HepG2 (cell line): Measurements from ENCODE around the gene LEMD1. TPM values are rescaled to one million over a fixed set of nuclear protein-coding genes. Genes with fewer than 3 reads are reported as not detected.
"Not testable (repeated sequence)": the region's sequence is repeated elsewhere in the genome, so short reads cannot be mapped to it uniquely, and the experiment has no call there.

ENCODE experiments used
- ATAC-seq: fragments of 200-7000 bp; cut with Tn5 transposase; 3 replicates; pipeline ENCODE4 v1.9.1; 2020; ENCODE audit warnings: mild to moderate bottlenecking, moderate library complexity
- BruUV-seq: library from RNA; stranded (reverse); fragments of 400-500 nt; replicated peaks from 2 replicates; lab custom pipeline; 2021; lab: Mats Ljungman, UMichigan
- CTCF ChIA-PET: fragments of 300-600 bp; formaldehyde crosslinking; extraction: SDS; loops from one replicate; lab custom pipeline; 2021; ENCODE audit warnings: low total read pairs, inconsistent platforms, low intra/inter-chr PET ratio; lab: Yijun Ruan, JAX
- POLR2A ChIA-PET: fragments of 350-600 bp; sonication (Branson Sonifier 250); formaldehyde crosslinking; loops from one replicate; lab custom pipeline; 2020; ENCODE audit warnings: antibody characterized with exemption, inconsistent platforms; lab: Yijun Ruan, JAX
- DNase-seq: peaks from one replicate; pipeline ENCODE4 v3.0.0-alpha.2; 2015; ENCODE audit warnings: low spot score
- FAIRE-seq: peaks from 3 replicates; lab custom pipeline; 2011; peaks lifted over from hg19 to GRCh38; lab: Jason Lieb, UNC
- H2AFZ ChIP-seq: one replicate; pipeline ENCODE4 v1.6.1; 2011; ENCODE audit warnings: low read length, inconsistent platforms
- H3K27ac ChIP-seq: fragments of 300-600 bp; 3 replicates; pipeline ENCODE4 v1.8.0; 2011; ENCODE audit warnings: mixed run types, mild to moderate bottlenecking, mixed read lengths, low read length, inconsistent platforms; ENCODE audit not compliant: insufficient read depth; ENCODE audit errors: extremely low read length
- H3K27me3 ChIP-seq, 2 experiments: fragments of 200-600 bp in 1 of 2; 2 replicates in 1 of 2; 3 replicates in 1 of 2; pipeline versions ENCODE4 v1.6.0 to v1.8.0; 2011; ENCODE audit warnings: low read length in 2 of 2, mild to moderate bottlenecking in 2 of 2, moderate library complexity in 2 of 2, inconsistent platforms in 1 of 2; ENCODE audit not compliant: insufficient read depth in 2 of 2, control insufficient read depth in 1 of 2
- H3K36me3 ChIP-seq, 2 experiments: fragments of 200-600 bp in 1 of 2; replicated peaks in 1 of 2; 2 replicates in 1 of 2; 3 replicates in 1 of 2; pipeline versions ENCODE4 v1.5.1 to v1.8.0; 2011; ENCODE audit warnings: low read length in 2 of 2, inconsistent platforms in 1 of 2; ENCODE audit not compliant: insufficient read depth in 2 of 2, control insufficient read depth in 1 of 2
- H3K4me1 ChIP-seq: 2 replicates; pipeline ENCODE4 v1.5.1; 2012; ENCODE audit warnings: low read length, inconsistent platforms; ENCODE audit not compliant: insufficient read depth
- H3K4me2 ChIP-seq: 2 replicates; pipeline ENCODE4 v1.6.0; 2011; ENCODE audit warnings: low read depth, low read length, inconsistent platforms
- H3K4me3 ChIP-seq, 3 experiments: fragments of 200-600 bp in 1 of 3; sonication (generic), shearing (Covaris generic) in 1 of 3; replicated peaks in 1 of 3; 2 replicates each; pipeline ENCODE4 v1.5.1; 2011 to 2016; ENCODE audit warnings: low read length in 3 of 3, inconsistent platforms in 2 of 3, low read depth in 2 of 3, mild to moderate bottlenecking in 2 of 3, control low read depth in 1 of 3, mixed read lengths in 1 of 3; ENCODE audit not compliant: insufficient read depth in 1 of 3
- H3K79me2 ChIP-seq: one replicate; pipeline ENCODE4 v1.6.1; 2011; ENCODE audit warnings: low read length, inconsistent platforms; ENCODE audit not compliant: insufficient read depth
- H3K9ac ChIP-seq: 2 replicates; pipeline ENCODE4 v1.6.0; 2011; ENCODE audit warnings: mild to moderate bottlenecking, low read depth, low read length, inconsistent platforms; ENCODE audit not compliant: insufficient read depth
- H3K9me3 ChIP-seq: 2 replicates; pipeline ENCODE4 v1.5.1; 2012; ENCODE audit warnings: mild to moderate bottlenecking, low read length
- H4K20me1 ChIP-seq: 2 replicates; pipeline ENCODE4 v1.6.0; 2011; ENCODE audit warnings: inconsistent platforms, mild to moderate bottlenecking, low read length, moderate library complexity; ENCODE audit not compliant: insufficient read depth
- ARID2 ChIP-seq: sonication (generic); formaldehyde crosslinking; IDR thresholded peaks from 2 replicates; pipeline ENCODE4 v1.8.1; 2022; ENCODE audit warnings: mild to moderate bottlenecking, missing genetic modification reagents, borderline replicate concordance
- ATF7 ChIP-seq, 2 experiments: fragments of 450-650 bp in 1 of 2; sonication (generic) in 1 of 2; formaldehyde crosslinking in 1 of 2; IDR thresholded peaks; 2 replicates each; pipeline versions ENCODE4 v1.4.0 to v1.6.1; 2016 to 2020; ENCODE audit warnings: antibody characterized with exemption in 1 of 2, mild to moderate bottlenecking in 1 of 2, missing genetic modification reagents in 1 of 2
- ATF7-NPFF ChIP-seq: sonication (generic); formaldehyde crosslinking; IDR thresholded peaks from 2 replicates; pipeline ENCODE4 v1.8.1; 2023; ENCODE audit warnings: mild to moderate bottlenecking, low read depth, missing genetic modification reagents, moderate library complexity
- NFKB2 ChIP-seq: sonication (generic); formaldehyde crosslinking; IDR thresholded peaks from 2 replicates; pipeline ENCODE4 v1.4.0; 2020; ENCODE audit warnings: missing genetic modification reagents, borderline replicate concordance
- ZMYM3 ChIP-seq: sonication (generic); formaldehyde crosslinking; IDR thresholded peaks from 2 replicates; pipeline ENCODE4 v1.5.1; 2020; ENCODE audit warnings: mild to moderate bottlenecking, missing genetic modification reagents
- ZNF34 ChIP-seq: sonication (generic); formaldehyde crosslinking; IDR thresholded peaks from 2 replicates; pipeline ENCODE4 v1.4.0; 2020; ENCODE audit warnings: mild to moderate bottlenecking, missing genetic modification reagents, borderline replicate concordance
- ZNF841 ChIP-seq: sonication (generic); formaldehyde crosslinking; IDR thresholded peaks from 2 replicates; pipeline ENCODE4 v1.8.1; 2023; ENCODE audit warnings: missing genetic modification reagents, borderline replicate concordance
- WGBS: methylation state at CpG from one replicate; pipeline ENCODE4 v1.1.6; 2017; ENCODE audit warnings: low lambda C conversion rate; 5-methylcytosine and 5-hydroxymethylcytosine counted together
- in situ Hi-C: cut with HindIII; loops from 2 replicates; pipeline ENCODE4 v1.10.0; 2017; ENCODE audit warnings: low pct_unique_long_range_greater_than_20kb; ENCODE audit not compliant: extremely low pct_ligation_motif_present
- intact Hi-C: fragments of 100-400 bp; cut with micrococcal nuclease; formaldehyde crosslinking; loops from one replicate; pipeline ENCODE4 v1.10.0; 2022; ENCODE audit not compliant: unreplicated experiment
- polyA plus RNA-seq, 8 experiments: library from polyadenylated mRNA; depleted of rRNA in 3 of 8; stranded (reverse) in 7 of 8; unstranded in 1 of 8; fragments of >200 nt; fragmentation: Illumina TruSeq in 4 of 8; extraction: Trizol in 4 of 8; gene quantifications; 2 replicates each; pipeline versions ENCODE4 v1.2.1 to v1.2.3, GENCODE V29; 2011 to 2016; ENCODE audit warnings: low read depth in 4 of 8, missing spikeins in 1 of 8, mixed read lengths in 1 of 8; ENCODE audit not compliant: insufficient read depth in 1 of 8
- total RNA-seq, 5 experiments: library from RNA; depleted of rRNA; stranded (reverse); fragments of >200 nt; fragmentation: Illumina TruSeq; extraction: Trizol; gene quantifications; 2 replicates each; pipeline ENCODE4 v1.2.3, GENCODE V29; 2016; ENCODE audit warnings: low read depth in 1 of 5
- TF ChIP-seq, protein P1 (sequence below): sonication (generic); formaldehyde crosslinking; IDR thresholded peaks from 2 replicates; pipeline ENCODE4 v1.8.1; 2022; ENCODE audit warnings: low read depth, mild to moderate bottlenecking, missing genetic modification reagents
- TF ChIP-seq, protein P2 (sequence below): sonication (generic); formaldehyde crosslinking; IDR thresholded peaks from 2 replicates; pipeline ENCODE4 v1.4.0; 2020; ENCODE audit warnings: missing genetic modification reagents

Gene LEMD1
- total and polyA plus RNA-seq, 2 of the 13 experiments (the other 11 are each of a cell fraction or from before 2014, with no cell fraction given) = 1.4 to 2.3 TPM

DNA sequence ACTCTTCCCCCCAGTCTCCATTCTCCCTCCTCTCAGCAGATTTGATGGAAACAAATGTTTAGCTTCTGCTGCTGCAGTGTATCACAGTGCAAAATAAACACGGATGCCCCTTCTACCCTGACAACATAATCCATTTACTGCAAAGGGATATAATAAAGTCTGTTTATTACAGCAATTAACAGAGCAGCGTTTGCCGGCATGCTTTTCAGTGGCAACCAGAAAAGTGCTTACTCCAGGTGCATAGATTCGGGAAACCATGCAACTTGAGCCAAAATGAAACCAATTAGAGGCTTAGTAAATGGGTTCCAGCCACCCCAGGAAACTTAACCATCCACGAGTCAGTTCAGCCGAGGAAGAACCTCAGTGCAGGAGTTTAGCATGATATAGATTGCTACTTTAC lies 12.9 kb upstream of the LEMD1 start (continued):
- TF ChIP-seq ARID2 (CRISPR knock-in tag) = no peak
- no peak for TF ChIP-seq ATF7-NPFF
- TF ChIP-seq, all 625 proteins: peak for 0

DNA sequence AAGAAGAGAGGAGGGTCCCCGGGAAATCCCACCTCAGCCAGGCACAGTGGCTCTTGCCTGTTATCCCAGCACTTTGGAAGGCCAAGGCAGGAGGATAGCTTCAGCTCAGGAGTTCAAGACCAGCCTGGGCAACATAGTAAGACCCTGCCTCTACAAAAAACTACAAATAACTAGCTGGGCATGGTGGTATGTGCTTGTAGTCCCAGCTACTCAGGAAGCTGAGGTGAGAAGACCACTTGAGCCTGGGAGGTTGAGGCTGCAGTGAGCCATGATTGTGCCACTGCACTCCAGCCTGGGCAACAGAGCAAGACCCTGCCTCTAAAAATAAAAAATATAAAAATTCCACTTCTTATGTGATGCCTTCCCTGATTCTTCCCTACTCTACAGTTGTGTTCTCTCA lies 10.8 kb upstream of the LEMD1 start:
- H3K4me2 ChIP-seq, CTCF ChIA-PET, in situ Hi-C loops, H4K20me1 ChIP-seq, FAIRE-seq, intact Hi-C loops, H3K4me1 ChIP-seq, ATAC-seq, BruUV-seq, H3K27ac ChIP-seq, H2AFZ ChIP-seq, H3K79me2 ChIP-seq, H3K9ac ChIP-seq, H3K36me3 ChIP-seq, DNase-seq, POLR2A ChIA-PET, H3K9me3 ChIP-seq, H3K4me3 ChIP-seq: not testable (repeated sequence)
- no CpG with 5 or more reads among the region's 1 CpG for WGBS
- H3K27me3 ChIP-seq = peaks cover 8 to 54% of the 10 kb centered on the region in 2 experiments

DNA sequence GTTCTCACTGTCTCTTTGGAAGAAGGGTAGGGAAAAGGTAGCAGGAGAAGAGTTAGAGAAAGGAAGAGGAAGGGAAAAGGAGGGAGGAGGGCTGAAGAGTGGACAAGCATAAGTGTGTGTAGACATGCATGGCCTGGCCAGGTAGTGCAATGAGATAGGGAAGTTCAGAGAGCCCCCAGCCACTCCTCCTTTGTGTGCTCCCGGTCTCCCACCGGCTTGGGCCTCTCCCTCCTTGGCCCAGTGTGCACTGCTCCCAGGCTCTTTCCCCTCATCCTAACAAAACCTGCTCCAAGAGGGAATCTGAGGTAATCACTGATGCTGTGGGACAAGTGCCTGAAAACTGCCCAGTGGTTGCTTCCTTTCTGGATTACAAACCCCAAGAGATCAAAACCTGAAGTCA lies 10.3 kb upstream of the LEMD1 start:
- Histone ChIP-seq H3K36me3 (no peaks in the 10 kb centered on the region), H3K27ac (no peak overlapping the region), H3K4me2 (no peak overlapping the region), H3K4me3 (no peak overlapping the region), H3K79me2 (no peaks in the 10 kb centered on the region), H3K9me3 (no peaks in the 10 kb centered on the region), H3K27me3 (peaks cover 8 to 57% of the 10 kb centered on the region in 2 experiments), H4K20me1 (no peaks in the 10 kb centered on the region), H3K9ac (no peak overlapping the region), H3K4me1 (peaks cover 5% of the 10 kb centered on the region), H2AFZ (no peak overlapping the region)
- intact Hi-C loops = no loop called here
- FAIRE-seq = no peak
- POLR2A ChIA-PET = interaction anchor here (1.1 kb wide), 1 partner anchor 9 kb away, joined by 3 read pairs; no protein-coding TSS in a partner anchor
- no TSS peak for BruUV-seq
- no peak for ATAC-seq
- 0% methylated on average over 2 of the region's 2 CpGs for WGBS
- CTCF ChIA-PET = no interaction called here
- DNase-seq = no peak
- in situ Hi-C loops = no loop called here
- no peak for TF ChIP-seq ATF7 (IDR thresholded peaks at IDR 0.05)
- TF ChIP-seq ATF7 (CRISPR knock-in tag; IDR thresholded peaks at IDR 0.05) = no peak
- no peak for TF ChIP-seq ZNF841 (CRISPR knock-in tag)
- TF ChIP-seq NFKB2 (CRISPR knock-in tag) = no peak
- no peak for TF ChIP-seq ZNF34 (CRISPR knock-in tag)
- no peak for TF ChIP-seq ZMYM3 (CRISPR knock-in tag)
- TF ChIP-seq, protein P1, sequence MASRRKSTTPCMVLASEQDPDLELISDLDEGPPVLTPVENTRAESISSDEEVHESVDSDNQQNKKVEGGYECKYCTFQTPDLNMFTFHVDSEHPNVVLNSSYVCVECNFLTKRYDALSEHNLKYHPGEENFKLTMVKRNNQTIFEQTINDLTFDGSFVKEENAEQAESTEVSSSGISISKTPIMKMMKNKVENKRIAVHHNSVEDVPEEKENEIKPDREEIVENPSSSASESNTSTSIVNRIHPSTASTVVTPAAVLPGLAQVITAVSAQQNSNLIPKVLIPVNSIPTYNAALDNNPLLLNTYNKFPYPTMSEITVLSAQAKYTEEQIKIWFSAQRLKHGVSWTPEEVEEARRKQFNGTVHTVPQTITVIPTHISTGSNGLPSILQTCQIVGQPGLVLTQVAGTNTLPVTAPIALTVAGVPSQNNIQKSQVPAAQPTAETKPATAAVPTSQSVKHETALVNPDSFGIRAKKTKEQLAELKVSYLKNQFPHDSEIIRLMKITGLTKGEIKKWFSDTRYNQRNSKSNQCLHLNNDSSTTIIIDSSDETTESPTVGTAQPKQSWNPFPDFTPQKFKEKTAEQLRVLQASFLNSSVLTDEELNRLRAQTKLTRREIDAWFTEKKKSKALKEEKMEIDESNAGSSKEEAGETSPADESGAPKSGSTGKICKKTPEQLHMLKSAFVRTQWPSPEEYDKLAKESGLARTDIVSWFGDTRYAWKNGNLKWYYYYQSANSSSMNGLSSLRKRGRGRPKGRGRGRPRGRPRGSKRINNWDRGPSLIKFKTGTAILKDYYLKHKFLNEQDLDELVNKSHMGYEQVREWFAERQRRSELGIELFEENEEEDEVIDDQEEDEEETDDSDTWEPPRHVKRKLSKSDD = no peak
- TF ChIP-seq, protein P2, sequence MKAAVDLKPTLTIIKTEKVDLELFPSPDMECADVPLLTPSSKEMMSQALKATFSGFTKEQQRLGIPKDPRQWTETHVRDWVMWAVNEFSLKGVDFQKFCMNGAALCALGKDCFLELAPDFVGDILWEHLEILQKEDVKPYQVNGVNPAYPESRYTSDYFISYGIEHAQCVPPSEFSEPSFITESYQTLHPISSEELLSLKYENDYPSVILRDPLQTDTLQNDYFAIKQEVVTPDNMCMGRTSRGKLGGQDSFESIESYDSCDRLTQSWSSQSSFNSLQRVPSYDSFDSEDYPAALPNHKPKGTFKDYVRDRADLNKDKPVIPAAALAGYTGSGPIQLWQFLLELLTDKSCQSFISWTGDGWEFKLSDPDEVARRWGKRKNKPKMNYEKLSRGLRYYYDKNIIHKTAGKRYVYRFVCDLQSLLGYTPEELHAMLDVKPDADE (CRISPR knock-in tag) = no peak
